ENCODE measurements around the gene PAPOLG. TPM values are rescaled to one million over a fixed set of nuclear protein-coding genes. Genes with fewer than 3 reads are reported as not detected.

Gene PAPOLG
- total RNA-seq, 1 donor from 2014 or later = 14.8 TPM

- Mint-ChIP-seq H3K9me3 (ENCODE audit: unreplicated experiment) (no peaks in the 10 kb centered on the region), H3K36me3 (ENCODE audit: low read depth, unreplicated experiment) (no peaks in the 10 kb centered on the region), H3K27ac (ENCODE audit: unreplicated experiment) (no peak overlapping the region), H3K4me3 (ENCODE audit: unreplicated experiment) (no peak overlapping the region), H3K27me3 (ENCODE audit: low read depth, unreplicated experiment) (no peaks in the 10 kb centered on the region), H3K4me1 (ENCODE audit: low read depth, unreplicated experiment) (no peaks in the 10 kb centered on the region)
- no peak for TF ChIP-seq CTCF (IDR thresholded peaks at IDR 0.05; ENCODE audit: insufficient read depth, low read depth, low read length)
- TF ChIP-seq EZH2 (IDR thresholded peaks at IDR 0.05; ENCODE audit: insufficient read depth, low read length) = no peak
- Histone ChIP-seq H3K4me2 (ENCODE audit: low read length) (no peak overlapping the region), H3K36me3 (ENCODE audit: insufficient read depth, low read length) (no peaks in the 10 kb centered on the region), H3K9me3 (ENCODE audit: insufficient read depth, low read depth, low read length) (no peaks in the 10 kb centered on the region), H3K4me1 (ENCODE audit: insufficient read depth, low read length) (no peaks in the 10 kb centered on the region), H3K27me3 (ENCODE audit: insufficient read depth, low read length) (no peaks in the 10 kb centered on the region), H4K20me1 (ENCODE audit: insufficient read depth, low read length) (no peaks in the 10 kb centered on the region), H3K79me2 (ENCODE audit: insufficient read depth, low read length) (no peaks in the 10 kb centered on the region), H3K27ac (ENCODE audit: low read depth, low read length) (no peak overlapping the region), H3K4me3 (ENCODE audit: insufficient read depth, low read depth, low read length) (no peak overlapping the region), H3K9ac (ENCODE audit: low read length) (no peak overlapping the region), H2AFZ (ENCODE audit: low read depth, low read length) (no peak overlapping the region)
- no peak for DNase-seq (ENCODE audit: low read depth)
- FAIRE-seq = no peak
These were observed 91.8 kb downstream of the PAPOLG start for GRCh38 chr2:60847854-60848253.

Other genes starting within 250 kb of the PAPOLG start
- 29.8 and 32.0 TPM in 2 replicates for gene BCL11A, start 202.6 kb upstream of the PAPOLG start, total RNA-seq
- 6.1 and 6.5 TPM in 2 replicates for gene REL, start 125.3 kb downstream of the PAPOLG start, total RNA-seq

Measured in astrocyte (in vitro differentiated cells and primary cell).